Central memory CD4-positive, alpha-beta T cell (primary cell): ENCODE data around the gene SHANK1.

Experiments used
- DNase-seq: peaks from one replicate; pipeline ENCODE4 v3.0.0; 2022

The SHANK1 gene

DNA sequence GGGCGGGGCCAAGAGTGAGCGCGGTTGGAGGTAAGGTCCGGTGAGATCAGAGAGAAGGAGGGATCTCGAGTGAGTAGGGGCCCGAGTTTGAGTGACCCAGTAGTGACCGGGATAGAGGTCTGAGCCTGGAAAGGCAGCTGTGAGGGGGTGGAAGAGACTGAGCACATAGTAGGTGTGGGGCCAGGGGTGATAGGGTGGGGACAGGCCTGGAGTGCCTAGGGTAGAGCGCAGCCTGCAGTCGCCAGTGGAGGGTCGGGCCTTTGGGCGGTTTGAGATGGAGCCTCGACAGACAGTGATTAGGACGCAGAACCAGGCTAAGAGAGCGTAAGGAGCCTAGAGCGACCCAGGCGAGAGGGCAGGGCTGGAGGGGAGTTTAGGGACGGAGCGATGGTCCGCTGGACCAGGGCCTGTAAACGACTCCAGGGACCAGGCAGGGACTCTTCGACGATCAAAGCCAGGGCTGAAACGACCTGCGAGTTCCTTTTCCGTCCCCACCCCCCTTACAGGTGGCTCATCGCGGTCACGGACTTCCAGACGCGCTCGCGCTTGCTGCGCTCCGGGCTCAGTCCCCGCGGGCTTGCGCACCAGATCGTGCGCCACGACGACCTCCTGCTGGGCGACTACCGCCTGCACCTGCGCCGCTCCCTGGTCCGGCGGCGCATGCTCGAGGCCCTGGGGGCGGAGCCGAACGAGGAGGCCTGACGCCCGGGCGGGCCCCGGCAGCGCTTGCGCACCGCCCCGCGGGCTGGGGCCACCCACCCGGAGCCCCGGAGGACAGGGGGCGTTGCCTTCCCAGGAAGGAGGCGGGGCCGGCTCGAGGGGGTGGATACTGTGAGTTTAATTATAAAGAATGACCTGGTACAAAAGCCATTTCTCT lies 60.9 kb downstream of the SHANK1 start:
- no peak for DNase-seq

DNA sequence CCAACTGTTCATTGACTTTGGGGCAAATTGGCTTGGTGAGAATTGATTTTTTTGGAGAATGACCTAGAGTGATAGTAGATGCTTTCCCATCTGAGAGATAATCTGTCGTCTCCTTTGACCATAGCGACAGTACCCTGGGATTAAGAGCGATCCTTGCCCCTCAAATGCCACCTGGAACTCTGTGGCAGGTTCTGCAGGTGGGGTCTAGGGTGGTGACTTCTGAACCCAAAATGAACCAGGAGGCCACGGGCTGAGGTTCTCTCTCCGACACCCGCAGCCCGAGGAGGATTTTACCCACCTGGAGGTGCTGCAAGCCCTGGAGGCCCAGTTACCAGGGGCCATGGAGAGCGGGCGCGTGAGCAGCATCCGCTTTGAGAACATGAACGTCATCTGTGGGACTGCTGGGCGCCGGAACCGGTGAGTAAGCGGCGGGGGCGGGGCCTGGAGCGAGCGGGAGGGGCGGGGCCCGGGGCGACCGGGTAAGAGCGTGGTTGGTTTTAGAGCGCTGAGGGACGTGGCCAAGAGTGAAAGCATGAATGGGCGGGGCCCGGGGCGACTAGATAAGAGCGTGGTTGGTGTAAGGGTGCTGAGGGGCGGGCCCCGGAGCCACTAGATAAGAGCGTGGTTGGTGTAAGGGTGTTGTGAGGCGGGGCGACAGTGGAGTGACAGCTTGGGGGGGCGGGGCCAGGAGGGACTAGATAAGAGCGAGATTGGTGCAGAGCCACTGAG lies 61.7 kb downstream of the SHANK1 start:
- DNase-seq, result peak; percentile 51

DNA sequence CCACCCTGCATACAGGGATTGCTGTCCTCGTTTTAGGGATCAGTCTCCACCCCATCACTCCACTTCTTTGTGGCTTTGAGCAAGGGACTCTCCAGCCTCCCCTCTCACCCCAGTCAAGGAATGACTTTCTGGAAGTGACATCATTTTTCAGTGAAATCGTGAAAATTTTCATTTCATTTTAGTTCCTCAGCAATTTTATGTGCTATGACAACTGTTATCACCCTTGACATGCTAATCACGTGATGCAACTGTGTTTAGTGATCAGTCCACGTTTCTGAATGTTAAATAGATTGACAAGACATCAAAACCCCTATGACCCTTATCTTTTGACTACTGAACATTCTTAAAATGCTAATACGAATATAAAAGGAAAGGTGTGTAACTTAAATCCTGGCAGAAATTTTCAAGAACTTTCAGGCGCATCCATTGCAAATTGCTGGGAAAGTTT lies 62.4 kb downstream of the SHANK1 start:
- DNase-seq, result no peak

DNA sequence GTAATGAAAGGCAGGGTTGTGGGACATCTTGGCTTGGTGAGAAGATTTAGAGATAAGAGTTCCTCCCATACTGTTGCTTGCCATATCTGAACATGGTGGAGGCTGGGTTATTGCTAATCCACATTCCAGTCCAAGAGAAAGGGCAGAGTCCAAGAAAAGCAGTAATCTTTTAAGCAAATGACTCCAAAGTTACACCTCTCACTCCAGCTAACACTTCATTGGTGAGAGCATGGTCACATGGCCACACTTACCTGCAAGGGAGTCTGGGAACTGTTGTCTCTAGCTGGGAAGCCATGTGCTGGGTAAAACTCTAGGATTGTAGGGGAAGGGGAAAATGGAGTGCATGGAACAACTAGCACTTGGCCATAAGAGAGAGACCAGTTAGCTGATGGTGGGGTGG lies 64.7 kb downstream of the SHANK1 start:
- DNase-seq, result no peak

DNA sequence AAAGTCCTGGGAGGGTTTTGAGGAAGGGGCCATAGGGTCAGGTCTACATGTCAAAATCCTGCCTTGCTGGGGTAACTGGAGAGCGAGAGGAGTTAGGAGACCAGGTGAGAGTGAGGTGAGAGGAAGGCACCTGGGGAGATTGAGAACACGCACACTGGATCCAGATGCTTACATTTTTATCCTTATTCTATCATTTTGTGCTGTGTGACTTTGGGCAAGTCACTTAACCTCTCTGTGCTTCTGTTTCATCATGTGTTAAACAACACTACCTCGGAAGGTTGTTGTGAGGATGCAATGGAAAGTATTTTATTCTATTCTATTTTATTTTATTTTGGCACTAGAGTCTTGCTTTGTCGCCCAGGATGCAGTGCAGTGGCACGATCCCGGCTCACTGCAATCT lies 66.9 kb downstream of the SHANK1 start:
- no peak for DNase-seq

DNA sequence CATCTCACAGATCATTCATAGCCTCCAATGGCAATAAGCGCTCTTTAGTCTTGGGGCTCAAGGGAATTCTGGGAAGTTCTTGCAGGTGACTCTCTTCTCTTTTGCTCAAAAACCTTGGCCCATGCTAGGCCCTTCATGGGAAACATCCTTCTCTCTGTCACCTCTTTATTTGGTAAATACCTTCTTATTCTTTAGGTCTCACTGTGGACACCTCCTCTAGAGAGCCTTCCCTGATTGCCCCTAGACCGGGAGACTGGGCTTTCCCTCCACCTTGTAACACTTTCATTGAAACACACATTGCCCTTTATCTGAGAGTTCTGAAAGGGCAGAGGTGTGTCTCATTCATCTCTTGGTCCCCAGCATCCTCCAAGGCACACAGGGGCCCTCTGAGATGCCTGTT lies 68.4 kb downstream of the SHANK1 start:
- no peak for DNase-seq

DNA sequence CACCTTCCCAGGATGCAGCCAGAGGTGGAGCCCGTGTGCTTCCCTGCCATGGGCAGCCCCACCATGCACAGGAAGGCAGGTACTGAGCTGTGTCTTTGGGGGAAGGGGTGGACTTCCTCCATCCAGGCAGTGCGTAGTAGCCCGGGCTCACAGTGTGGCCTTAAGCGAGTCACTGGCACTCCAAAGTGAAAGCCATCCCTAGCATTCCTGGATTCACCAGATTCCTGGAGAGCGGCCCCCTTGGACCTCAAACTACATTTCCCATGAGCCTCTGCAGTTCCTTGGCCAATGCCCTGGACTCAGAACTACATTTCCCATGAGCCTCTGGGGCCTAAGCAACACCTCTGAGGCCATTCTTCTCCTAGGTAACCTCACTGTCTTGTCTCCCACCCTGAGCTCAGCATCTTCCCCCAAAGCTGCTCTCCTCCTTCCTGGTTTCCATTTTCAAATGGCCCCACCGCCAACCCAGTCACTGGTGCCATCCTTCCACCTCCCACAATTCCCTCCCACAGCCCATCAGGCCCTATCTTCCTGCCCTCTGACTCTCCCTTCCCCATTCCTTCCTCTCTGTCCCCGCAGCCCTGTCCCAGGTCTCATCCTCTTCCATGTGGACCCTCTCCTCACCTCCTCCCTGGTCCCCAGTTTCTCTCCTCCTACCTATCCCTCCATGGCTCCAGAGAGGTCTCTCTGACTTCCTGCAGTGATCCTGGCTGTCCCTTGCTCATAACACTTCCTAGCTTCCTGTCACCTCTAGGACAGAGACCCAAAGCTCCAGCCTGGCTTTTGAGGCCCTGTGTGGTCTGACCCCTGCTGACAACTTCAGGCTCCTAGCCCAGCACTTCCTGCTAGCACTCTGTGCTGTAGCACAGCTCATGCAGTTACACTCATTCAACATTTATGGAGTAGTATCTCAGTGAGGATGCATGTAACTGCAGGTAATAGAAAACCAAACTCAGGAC lies 69.9 kb downstream of the SHANK1 start, which contains the start of gene C19orf81:
TSS of gene C19orf81 (plus strand) at position 13 of the 959 bp plus-strand sequence. CDS start at position 13, 0 bp downstream.
- DNase-seq, result no peak

DNA sequence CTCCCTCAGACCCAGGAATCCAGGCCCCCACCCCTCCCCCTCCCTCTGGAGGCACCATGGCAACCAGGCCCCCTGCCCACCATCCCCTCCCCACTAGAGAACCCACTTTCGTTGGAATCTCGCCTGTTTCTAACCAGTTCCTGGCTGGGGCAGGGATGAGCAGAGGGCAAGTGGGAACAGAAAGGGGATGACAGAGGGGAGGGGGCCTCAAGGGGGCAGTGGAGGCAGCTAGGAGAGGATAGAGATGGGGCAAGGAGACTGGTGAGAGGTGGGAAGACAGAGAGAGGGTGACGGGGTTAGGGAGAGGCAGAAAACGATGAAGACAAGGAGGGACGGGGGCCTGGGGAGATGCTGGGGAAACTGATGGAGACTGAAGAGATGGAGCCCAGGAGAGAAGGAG lies 70.9 kb downstream of the SHANK1 start:
- no peak for DNase-seq

DNA sequence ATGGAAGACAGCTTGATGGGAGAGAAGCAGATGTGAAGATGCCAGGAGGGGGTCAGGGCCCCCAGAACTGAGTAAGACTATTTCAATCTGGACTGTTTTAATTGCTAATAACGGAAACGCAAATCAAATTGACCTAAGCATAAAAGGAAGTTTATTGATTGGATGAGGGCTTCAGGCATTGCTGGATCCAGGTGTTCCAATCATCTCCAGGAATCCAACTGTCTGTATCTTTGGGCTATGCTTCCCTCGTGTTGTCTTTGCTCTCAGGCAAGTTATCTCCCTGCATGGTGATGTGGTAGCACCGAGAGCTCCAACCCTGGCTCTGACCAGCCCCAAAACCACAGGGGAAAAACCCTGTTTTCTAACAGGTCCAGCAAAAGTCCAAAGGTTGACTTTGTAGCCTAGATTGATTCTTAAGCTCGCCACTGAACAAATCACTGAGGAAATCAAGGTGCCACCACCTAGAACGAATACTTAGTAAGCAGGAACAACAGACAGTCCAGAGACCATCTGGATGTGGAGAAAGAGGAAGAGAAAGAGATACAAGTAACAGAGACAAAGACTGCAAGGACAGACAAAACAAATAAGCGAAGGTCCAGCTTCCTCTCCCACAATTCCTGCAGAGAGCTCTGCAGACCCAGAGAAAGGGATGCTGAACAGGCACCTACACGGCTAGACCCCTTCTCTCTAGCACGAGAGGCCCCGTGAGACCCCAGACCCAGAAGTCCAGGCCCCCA lies 71.6 kb downstream of the SHANK1 start:
- no peak for DNase-seq

DNA sequence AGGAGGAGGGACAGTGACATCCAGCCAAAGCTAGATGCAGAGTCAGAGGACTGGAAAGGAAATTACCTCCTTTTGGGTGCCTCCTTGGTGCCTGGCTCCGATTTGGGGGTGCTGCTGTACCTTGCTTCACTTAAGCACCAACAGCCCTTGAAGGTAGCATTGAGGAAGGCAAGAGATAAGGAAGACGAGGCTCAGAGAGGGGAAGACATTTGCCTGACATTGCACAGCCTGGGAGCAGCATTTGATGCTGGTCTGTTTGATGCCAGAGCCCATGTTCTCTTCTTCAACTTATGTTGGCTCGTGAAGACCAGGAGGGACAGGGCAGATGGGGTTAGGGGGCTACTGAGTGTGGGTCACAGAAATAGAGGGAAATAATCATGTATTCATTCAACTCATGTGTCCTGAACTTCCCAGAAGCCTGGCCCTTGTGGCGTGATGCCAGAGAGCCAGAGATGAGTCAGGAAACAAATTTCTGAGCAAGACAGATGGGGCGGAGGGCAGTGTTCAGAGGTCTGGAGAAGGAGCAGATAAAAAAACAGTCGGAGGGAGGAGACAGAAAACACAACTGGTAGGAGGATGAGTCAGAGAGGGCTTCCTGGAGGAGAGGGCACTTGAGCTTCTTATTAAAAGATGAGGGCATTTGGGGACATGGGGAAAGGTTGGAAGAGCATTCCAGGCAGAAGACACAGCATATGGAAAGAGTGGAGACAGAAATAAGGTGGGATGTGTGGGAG lies 73.4 kb downstream of the SHANK1 start:
- DNase-seq, result no peak

DNA sequence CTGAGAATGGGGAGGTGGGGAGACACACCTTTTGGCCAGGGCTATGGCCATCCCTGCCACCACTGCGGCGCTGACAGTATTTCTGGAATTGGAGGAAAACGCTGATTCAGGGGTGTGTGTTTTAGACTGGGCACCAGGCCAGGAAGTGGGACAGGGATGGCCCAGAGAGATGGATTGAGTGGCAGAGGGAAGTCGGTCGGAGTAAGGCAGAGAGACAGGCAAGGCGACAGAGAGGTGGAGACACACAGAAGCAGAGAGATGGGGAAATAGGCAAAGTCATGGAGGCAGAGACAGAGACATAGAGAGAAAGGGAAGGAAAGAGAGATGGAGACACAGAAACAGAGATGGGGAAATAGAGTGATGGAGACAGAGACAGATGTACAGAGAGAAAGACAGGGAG lies 74.5 kb downstream of the SHANK1 start:
- DNase-seq, result no peak

DNA sequence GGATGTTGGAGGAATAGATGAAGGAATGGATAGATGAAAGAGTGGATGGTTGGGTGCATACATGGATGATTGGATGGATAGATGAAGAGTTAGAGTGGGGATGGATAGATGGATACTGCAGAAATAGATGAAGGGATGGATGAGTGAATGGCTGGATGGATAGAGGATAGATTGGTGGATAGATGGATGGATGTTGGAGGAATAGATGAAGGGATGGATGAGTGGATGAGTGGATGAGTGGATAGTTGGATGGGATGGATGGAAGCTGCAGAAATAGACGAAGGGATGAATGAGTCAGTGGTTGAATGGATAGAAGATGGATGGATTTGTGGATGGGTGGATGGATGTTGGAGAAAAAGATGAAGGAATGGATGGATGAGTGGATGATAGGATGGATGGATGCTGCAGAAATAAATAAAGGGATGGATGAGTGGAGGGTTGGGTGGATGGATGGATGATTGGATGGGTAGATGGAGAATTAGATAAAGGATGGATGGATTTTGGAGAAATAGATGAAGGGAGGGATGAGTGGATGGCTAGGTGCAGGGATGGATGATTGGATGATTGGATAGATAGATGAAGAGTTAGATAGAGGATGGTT lies 75.2 kb downstream of the SHANK1 start:
- DNase-seq, result no peak

DNA sequence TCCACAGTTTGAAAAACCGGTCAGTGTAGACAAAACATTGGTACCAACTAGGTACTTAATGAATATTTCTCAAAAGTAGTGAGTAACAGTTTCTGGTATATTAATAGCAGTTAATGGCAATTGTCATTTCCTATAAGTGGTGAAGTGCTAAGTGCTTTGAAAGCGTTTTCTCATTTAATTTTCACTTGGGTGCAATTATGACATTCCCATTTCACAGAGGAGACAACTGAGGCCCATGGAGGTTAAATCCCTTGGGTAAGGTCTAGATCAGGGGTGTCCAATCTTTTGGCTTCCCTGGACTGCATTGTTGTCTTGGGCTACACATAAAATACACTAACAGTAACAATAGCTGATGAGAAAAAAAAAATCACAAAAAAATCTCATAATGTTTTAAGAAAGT lies 79.2 kb downstream of the SHANK1 start:
- DNase-seq, result no peak

DNA sequence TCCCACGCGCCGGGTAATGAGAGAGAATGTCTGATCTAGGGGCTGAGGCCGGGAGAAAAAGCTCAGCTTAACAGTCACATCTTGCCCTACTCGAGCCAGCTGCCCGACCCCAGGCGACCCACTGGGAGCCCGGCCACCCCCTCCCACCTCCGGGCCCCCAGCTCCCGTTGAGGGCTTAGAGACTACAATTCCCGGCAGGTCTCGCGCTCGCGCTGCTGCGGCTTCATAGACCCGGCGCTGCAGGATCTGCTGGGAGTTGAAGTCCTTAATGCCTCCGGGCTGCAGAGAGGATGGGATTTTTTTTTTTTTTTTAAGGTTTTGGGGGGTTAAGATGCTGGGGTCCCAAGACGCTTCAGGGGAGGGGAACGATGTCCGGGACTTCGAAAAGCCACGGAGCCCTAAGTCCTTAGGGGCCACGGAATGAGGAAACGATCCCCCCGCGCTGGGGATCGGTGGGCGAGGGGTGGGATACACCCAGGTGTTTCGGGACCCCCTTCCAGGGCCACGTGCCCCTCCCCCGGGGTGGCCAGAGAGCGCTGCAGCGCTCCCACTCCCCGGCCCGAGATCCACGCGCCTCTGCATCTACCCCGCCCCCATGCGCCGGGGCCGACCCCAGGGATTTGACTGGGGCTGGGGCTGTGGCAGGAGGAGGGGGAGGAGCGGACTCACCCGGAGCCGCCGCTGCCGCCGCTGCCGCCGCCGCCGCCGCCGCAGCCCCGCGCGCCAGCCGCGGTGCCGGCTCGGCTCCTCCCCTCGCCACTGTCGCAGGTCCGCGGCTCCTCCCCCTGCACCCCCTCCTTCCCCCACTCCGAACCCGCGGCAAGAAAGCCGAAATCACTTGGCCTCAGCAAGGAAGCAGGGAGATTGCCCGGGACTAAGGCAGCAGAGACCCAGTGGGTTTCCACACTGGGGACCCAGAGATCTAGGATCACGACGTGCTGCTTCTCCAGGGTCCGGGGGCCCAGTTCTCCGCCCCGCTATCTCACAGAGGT lies 80.2 kb downstream of the SHANK1 start, which contains the start of gene SYT3:
TSS of gene SYT3 (minus strand) at position 761 of the 992 bp plus-strand sequence. CDS start 2,470 bp downstream, outside the sequence.
- no peak for DNase-seq

DNA sequence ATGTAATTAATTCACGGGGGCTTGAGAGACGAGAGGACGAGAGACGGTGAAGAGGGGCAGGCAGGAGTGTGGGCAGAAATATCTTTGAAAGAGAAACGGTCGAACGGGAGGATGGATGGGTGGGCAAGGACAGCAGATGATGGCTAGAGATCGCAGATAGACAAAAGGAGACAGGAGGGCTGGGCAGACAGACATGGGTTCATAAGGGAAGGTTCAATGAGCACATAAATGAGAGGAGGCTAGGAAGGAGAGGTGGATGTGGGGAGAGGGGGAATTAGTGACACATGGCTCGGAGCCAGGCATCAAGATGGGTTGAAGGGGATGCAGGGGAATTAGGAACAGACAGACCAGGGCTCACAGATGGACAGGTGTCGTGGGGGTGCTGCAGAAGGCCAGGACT lies 81.0 kb downstream of the SHANK1 start:
- DNase-seq, result no peak

DNA sequence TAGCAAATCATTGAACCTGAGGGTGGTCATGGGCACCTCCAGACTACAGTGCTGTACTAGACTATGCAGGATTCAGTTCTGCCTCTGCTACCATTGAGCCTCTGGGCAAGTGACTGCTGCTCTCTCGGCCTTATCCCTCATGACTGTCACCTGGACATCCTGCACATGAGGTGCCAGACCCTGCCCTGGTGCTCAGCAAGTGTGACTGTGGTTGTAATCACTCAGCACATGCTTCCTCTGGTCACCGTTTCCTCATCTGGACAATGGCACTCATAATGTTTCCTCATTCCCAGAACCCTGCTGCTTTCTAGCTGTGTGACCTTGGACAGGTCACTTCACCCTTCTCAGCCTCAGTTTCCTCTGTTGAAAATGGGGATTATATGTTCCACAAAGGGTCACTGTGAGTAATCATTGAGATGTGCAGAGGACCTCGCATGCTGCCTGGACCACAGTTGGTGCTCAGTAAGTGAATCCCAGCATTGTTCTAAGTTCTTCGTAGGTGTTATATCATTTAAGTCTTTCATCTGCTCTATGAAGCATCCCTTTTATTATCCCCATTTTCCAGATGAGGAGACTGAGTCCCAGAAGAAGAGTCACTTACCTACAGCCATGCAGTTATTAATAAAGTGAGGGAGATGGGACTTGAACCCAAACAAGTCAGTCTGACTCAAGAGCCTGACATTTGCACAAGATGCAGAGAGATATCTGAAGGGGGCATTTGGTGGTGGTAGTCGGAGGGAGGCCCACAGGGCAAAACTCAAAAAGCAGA lies 83.1 kb downstream of the SHANK1 start:
- no peak for DNase-seq

DNA sequence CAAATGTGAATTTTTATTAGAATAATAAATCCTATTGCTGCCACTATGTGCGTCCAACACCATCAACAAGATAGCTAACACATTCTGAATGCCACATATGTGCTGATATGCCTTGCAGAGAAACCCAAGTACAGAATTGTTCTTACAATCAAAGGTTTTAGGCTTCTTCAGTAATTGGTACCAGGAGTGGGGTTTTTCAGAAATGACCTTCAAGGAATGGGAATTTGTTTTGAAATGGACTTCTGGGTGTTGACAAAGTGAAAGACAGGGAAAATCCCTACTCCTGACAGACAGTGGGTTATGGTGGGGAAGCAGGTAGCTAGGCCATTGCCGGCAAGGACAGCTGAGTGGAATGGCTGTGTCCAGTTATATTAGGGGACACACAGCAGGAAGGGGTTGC lies 85.6 kb downstream of the SHANK1 start:
- no peak for DNase-seq

DNA sequence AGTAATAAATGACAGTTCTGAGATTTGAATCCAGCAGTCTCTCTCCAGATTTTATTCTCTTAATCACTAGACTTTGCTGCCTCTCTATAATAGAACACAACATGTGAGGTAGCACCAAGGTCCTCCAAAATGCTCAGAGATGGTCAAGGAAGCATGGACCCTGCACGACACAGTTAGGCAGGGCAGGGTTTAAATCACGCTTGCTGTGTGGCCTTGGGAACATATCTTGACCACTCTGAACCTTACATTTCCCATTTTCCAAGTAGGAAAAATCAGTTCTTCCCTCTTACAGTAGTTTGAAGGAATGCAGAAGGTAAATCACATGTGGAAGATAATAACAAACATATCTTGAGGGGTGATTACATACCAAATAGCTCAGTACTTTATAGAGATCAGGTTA lies 86.2 kb downstream of the SHANK1 start:
- no peak for DNase-seq
